Suprapubic skin (tissue), 4 donors: ENCODE results near the gene RSRC1.
"Not testable (repeated sequence)": the region's sequence is repeated elsewhere in the genome, so short reads cannot be mapped to it uniquely, and the experiment has no call there.

Experiments used
- CTCF ChIP-seq, 2 donors: fragments of 200-600 bp in 1 of 2; fragments of 450-650 bp in 1 of 2; sonication (generic) in 1 of 2; IDR thresholded peaks; one replicate each; pipeline ENCODE4 v1.5.1; 2016 to 2019; ENCODE audit warnings: antibody characterized with exemption in 2 of 2, mild to moderate bottlenecking in 1 of 2, moderate library complexity in 1 of 2
- EP300 ChIP-seq: sonication (generic); formaldehyde crosslinking; IDR thresholded peaks from one replicate; pipeline ENCODE4 v1.6.1; 2017; ENCODE audit warnings: antibody characterized with exemption
- POLR2A ChIP-seq, 2 donors: fragments of 450-650 bp; IDR thresholded peaks; one replicate each; pipeline ENCODE4 v1.6.1; 2017; ENCODE audit warnings: antibody characterized with exemption in 2 of 2, mild to moderate bottlenecking in 2 of 2, moderate library complexity in 2 of 2
- POLR2AphosphoS5 ChIP-seq, 3 donors: sonication (generic); formaldehyde crosslinking; IDR thresholded peaks; one replicate each; pipeline ENCODE4 v1.6.1; 2017; ENCODE audit warnings: antibody characterized with exemption in 3 of 3

GRCh38 chr3:158228942-158229341 is 119.1 kb downstream of the RSRC1 start:
- not testable (repeated sequence) for TF ChIP-seq CTCF (IDR thresholded peaks at IDR 0.05); POLR2A (IDR thresholded peaks at IDR 0.05); EP300; POLR2AphosphoS5 (IDR thresholded peaks at IDR 0.05)
